K562 (cell line): Measurements from ENCODE around the gene C13orf46. TPM values are rescaled to one million over a fixed set of nuclear protein-coding genes. Genes with fewer than 3 reads are reported as not detected.

Experiments
- CTCFL ChIP-seq: IDR thresholded peaks from 2 replicates; pipeline ENCODE4 v1.6.1; 2011; ENCODE audit warnings: borderline replicate concordance, low read depth, mild to moderate bottlenecking, moderate library complexity, low read length; ENCODE audit not compliant: insufficient read depth, poor library complexity, severe bottlenecking
- FOS ChIP-seq: IDR thresholded peaks from 3 replicates; pipeline ENCODE4 v1.6.1; 2011; ENCODE audit not compliant: insufficient read length; ENCODE audit errors: extremely low read depth
- KLF10 ChIP-seq: fragments of 250-450 bp; sonication (Bioruptor Pico); IDR thresholded peaks from 2 replicates; pipeline ENCODE4 v1.6.1; 2021; ENCODE audit warnings: matching md5 sums
- ZBTB8A ChIP-seq: fragments of 450-650 bp; IDR thresholded peaks from 2 replicates; pipeline ENCODE4 v1.6.1; 2018; ENCODE audit warnings: mild to moderate bottlenecking, moderate library complexity; ENCODE audit not compliant: partially characterized antibody
- ZNF146 ChIP-seq: IDR thresholded peaks from one replicate; pipeline ENCODE4 v1.6.1; 2018; ENCODE audit warnings: missing compliant biosample characterization; ENCODE audit not compliant: unreplicated experiment
- polyA plus RNA-seq, 8 experiments: library from polyadenylated mRNA; depleted of rRNA in 4 of 8; stranded (reverse) in 5 of 8; unstranded in 3 of 8; fragments of >200 nt; fragmentation: Nextera tagmentation in 2 of 8; fragmentation: Illumina TruSeq in 1 of 8; extraction: Ambion mirVana in 2 of 8; extraction: Trizol in 1 of 8; gene quantifications; 2 replicates each; pipeline versions ENCODE4 v1.2.1 to v1.2.3, GENCODE V29; 2011 to 2014; ENCODE audit warnings: inconsistent platforms in 1 of 8, missing spikeins in 1 of 8
- total RNA-seq, 7 experiments: library from RNA; depleted of rRNA in 6 of 7; stranded (reverse); fragments of >200 nt in 6 of 7; fragmentation: Illumina TruSeq in 2 of 7; extraction: Trizol in 2 of 7; gene quantifications; 2 replicates each; pipeline versions ENCODE4 v1.2.1 to v1.2.3, GENCODE V29; 2011 to 2021; ENCODE audit warnings: low replicate concordance in 1 of 7
- TF ChIP-seq, protein P1 (sequence below): fragments of 450-650 bp; IDR thresholded peaks from 2 replicates; pipeline ENCODE4 v1.6.1; 2016; ENCODE audit warnings: low read depth
- TF ChIP-seq, protein P2 (sequence below), 2 experiments: fragments of 200-800 bp in 1 of 2; sonication (Bioruptor generic) in 1 of 2; sonication (generic) in 1 of 2; formaldehyde crosslinking in 1 of 2; IDR thresholded peaks in 1 of 2; conservative IDR thresholded peaks in 1 of 2; 2 replicates each; pipeline versions ENCODE4 v1.5.0 to v1.6.1; 2016 to 2020; ENCODE audit warnings: missing compliant biosample characterization in 1 of 2, missing genetic modification characterization in 1 of 2, missing genetic modification reagents in 1 of 2

Gene C13orf46
- total and polyA plus RNA-seq, 9 of the 15 experiments (the other 6 are each of a cell fraction or from before 2014, with no cell fraction given), result 0.04 to 0.24 (median 0.05) TPM; not detected in 4

DNA sequence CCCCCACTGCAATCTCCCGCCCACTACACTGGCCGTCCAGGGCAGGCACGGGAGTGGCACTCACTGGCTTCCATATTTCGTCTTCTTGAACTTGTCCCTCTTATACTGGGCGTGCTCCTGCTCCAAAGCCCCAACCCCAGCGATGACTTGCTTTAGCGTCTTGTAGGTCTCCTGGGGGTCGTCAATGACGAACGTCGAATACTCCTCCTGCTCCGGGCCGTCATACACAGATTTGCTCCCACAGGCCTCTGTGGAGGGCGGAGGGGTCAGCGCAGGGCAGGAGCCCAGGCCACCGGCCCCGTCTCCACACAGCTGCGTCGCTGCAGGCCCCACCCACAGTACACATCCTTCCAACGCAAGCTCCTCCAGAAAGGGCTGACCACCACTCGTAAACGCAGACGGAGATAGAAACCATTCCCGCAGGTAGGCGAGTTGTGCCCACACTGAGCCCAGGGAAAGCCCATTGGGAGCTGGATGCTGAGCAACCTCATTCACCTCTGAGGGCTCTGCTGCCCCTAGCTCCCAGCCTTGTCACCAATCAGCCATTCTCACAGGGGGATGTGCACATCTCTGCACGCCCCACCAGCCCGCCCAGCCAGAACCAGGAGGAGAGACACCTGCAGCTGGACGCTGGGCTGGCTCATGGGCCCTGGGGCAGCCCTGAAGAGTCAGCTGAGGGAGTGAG lies 7.9 kb upstream of the C13orf46 start (continued):
- TF ChIP-seq, protein P1, sequence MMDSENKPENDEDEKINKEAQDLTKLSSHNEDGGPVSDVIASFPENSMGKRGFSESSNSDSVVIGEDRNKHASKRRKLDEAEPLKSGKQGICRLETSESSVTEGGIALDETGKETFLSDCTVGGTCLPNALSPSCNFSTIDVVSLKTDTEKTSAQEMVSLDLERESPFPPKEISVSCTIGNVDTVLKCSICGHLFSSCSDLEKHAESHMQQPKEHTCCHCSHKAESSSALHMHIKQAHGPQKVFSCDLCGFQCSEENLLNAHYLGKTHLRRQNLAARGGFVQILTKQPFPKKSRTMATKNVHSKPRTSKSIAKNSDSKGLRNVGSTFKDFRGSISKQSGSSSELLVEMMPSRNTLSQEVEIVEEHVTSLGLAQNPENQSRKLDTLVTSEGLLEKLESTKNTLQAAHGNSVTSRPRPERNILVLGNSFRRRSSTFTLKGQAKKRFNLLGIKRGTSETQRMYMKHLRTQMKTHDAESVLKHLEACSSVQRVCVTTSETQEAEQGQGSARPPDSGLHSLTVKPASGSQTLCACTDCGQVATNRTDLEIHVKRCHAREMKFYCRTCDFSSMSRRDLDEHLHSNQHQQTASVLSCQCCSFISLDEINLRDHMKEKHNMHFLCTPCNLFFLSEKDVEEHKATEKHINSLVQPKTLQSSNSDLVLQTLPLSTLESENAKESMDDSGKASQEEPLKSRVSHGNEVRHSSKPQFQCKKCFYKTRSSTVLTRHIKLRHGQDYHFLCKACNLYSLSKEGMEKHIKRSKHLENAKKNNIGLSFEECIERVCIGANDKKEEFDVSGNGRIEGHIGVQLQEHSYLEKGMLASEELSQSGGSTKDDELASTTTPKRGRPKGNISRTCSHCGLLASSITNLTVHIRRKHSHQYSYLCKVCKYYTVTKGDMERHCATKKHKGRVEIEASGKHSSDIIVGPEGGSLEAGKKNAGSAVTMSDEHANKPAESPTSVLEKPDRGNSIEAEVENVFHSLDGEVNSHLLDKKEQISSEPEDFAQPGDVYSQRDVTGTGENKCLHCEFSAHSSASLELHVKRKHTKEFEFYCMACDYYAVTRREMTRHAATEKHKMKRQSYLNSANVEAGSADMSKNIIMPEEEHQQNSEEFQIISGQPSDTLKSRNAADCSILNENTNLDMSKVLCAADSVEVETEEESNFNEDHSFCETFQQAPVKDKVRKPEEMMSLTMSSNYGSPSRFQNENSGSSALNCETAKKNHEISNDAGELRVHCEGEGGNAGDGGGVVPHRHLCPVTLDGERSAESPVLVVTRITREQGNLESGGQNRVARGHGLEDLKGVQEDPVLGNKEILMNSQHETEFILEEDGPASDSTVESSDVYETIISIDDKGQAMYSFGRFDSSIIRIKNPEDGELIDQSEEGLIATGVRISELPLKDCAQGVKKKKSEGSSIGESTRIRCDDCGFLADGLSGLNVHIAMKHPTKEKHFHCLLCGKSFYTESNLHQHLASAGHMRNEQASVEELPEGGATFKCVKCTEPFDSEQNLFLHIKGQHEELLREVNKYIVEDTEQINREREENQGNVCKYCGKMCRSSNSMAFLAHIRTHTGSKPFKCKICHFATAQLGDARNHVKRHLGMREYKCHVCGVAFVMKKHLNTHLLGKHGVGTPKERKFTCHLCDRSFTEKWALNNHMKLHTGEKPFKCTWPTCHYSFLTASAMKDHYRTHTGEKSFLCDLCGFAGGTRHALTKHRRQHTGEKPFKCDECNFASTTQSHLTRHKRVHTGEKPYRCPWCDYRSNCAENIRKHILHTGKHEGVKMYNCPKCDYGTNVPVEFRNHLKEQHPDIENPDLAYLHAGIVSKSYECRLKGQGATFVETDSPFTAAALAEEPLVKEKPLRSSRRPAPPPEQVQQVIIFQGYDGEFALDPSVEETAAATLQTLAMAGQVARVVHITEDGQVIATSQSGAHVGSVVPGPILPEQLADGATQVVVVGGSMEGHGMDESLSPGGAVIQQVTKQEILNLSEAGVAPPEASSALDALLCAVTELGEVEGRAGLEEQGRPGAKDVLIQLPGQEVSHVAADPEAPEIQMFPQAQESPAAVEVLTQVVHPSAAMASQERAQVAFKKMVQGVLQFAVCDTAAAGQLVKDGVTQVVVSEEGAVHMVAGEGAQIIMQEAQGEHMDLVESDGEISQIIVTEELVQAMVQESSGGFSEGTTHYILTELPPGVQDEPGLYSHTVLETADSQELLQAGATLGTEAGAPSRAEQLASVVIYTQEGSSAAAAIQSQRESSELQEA, result no peak
- TF ChIP-seq FOS (no peak), CTCFL (no peak), ZNF146 (CRISPR knock-in tag) (no peak), ZBTB8A (no peak), KLF10 (no peak)
- TF ChIP-seq, protein P2, sequence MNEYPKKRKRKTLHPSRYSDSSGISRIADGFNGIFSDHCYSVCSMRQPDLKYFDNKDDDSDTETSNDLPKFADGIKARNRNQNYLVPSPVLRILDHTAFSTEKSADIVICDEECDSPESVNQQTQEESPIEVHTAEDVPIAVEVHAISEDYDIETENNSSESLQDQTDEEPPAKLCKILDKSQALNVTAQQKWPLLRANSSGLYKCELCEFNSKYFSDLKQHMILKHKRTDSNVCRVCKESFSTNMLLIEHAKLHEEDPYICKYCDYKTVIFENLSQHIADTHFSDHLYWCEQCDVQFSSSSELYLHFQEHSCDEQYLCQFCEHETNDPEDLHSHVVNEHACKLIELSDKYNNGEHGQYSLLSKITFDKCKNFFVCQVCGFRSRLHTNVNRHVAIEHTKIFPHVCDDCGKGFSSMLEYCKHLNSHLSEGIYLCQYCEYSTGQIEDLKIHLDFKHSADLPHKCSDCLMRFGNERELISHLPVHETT (CRISPR knock-in tag; conservative IDR thresholded peaks at IDR 0.05 in 1 of 2, IDR thresholded peaks at IDR 0.05 in 1 of 2), result no peak
